ENCODE data around the gene KSR2.
"Not testable (repeated sequence)": the region's sequence is repeated elsewhere in the genome, so short reads cannot be mapped to it uniquely, and the experiment has no call there.

KSR2 gene

DNA sequence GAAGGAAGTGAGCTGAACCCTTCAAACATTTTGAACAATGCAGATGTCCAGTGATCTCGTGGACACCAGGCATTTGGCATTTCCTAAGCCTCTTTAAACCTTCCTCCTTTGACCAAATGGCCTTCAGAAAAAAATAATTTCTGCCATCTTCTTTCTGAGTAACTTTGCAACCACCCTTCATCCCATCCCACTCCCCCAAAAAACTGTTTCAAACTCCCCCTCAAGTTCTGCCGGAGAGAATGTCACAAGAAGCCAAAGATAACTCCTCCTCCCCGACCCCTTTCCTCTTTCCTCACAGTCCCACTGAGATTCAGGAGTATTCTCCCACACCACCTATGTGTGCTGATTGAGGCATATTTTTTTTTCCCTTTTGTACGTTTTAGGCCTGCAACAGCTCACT lies 1.7 kb downstream of the KSR2 start:
- DNase-seq, result no peak

DNA sequence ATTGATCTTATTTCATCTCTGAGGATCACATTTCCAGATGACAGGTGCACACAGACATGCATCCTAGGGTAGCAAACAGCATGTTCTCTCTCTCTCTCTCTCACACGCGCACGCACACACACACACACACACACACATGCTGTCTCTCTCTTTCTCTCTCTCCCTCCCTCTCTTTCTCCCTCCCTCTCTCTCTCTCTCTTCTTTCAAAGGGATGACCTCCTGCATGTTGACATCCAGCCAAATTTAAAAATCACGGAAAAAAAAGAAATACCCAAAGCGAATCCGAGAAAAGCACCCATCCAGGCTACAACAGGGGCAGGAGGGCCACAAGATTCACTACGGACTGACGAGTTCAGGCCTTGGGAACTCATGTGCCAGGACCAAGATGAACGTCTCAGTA lies 2.3 kb downstream of the KSR2 start:
- DNase-seq, result peak; percentile 56

DNA sequence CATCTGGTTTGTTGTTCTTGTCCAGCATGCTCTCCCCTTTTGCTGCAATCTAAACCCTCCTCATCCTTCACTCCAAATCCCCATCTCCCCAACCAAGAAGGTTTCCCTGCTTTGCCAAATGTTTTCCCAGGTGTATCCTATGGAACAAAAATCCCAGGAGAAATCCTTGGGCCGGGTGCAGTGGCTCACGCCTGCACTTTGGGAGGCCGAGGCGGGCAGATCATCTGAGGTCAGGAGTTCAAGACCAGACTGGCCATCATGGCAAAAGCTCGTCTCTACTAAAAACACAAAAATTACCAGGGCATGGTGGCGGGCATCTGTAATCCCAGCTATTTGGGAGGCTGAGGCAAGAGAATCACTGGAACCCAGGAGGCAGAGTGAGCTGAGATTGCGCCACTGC lies 5.0 kb downstream of the KSR2 start:
- no peak for DNase-seq

DNA sequence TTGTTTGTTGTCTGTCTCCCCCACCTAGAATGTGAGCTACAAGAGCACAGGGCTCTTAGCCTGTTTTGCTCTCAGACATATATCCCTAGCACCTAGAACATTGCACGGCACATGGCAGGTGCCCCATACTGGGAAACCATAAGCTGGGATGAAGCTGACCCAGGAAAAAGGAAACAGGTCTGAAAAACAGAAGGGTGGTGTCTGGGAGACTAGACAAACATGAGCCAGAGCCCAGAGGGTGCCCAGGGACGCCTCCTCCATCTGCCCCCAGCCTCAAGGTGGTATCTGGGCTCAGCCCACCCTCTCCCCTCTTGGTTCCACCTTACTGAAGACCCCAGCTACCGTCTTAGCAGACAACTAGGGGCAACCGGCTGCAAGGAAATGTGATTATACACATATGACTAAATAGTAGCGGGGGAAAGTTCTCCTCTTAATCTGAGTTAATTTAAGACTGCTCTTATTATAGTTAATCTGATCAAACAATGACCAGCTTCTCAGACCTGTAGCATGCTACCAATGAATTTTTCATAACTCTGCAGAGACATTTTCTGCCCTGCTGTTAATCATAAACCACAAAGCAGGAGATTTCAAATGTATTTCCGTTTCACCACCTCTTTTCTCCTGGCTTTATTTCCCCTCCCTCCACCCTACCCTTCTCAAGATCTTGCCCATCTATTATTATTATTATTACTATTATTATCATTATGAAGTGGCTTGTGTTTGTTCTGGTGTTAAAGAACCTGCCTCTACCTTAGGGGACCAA lies 31.9 kb downstream of the KSR2 start:
- no peak for DNase-seq

DNA sequence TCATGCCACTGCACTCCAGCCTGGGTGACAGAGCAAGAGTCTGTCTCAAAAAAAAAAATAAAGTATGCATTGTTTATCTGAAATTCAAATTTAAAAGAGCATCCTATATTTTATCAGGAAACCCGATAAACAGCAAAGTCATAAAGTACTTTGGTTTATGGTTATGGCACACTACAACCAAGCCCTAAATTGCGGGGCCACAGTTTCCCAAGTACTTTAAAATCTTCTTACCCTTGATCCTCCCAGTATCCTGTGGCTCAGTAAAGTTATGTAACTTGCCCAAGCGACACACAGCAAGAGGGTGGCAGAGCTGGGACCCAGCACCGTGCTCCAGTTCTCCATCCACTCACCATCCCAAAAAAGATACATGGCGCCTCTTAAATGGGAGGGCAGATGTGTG lies 35.2 kb downstream of the KSR2 start:
- no peak for DNase-seq

DNA sequence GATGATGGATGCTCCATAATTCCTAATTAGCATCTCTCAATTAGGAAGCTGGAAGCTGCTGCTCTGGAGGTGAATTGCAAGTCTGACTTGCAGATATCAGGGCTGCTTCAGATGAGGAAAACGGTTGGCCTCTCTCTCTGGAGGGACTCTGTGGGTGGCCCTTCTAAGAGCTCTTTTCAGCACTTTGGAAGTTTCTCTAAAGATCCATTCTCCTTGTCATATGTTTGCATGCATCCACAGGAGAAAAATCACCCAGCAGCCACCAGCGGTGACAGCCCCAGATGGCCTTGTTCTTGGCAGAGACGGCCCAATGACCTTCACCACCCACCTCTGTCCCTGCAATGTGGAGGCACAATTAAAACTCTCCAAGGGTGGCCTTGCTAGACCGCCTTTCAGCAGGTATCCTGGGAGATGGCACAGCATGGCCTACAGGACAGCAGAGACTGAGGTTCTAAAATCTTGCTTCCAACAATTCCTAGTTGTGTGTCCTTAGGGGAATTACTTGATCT lies 42.3 kb downstream of the KSR2 start:
- no peak for DNase-seq

DNA sequence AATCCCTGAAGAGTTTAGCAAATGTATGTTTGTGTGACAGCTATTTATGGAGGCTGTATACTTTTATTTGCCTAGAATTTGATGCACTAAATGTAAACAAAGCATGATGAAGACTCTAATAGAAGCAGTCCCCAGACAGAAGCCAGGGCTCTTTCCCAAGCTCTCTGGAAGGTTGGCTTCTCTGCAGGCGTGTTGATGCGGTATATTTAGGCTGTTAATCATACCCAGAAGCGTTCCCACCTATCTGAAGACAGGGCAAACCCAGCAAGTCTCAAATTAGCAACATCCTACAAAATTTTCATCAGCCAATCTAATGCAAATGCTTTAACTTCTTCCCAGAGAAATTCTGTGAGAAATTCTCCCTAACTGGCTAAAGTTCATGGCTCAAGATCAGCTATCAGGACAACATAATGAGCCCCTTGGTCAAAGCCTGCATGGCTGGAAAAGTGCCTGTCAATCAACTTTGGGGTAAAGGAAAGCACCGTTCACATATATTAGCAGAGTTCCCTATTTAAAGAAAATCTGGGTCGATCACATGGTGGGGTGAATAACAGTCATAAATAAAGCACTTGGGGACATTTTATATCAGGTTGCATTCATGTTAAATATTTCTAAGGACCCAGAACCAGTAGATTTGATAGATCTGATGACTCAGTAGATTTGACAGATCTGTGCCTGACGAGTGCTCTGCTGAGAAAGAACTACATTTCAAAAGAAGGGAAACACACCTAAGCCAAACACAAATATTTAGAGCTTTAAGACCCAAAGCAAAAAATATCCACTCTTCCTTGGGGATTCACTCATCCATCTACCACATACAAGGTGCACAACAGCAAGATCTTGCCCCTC lies 46.6 kb downstream of the KSR2 start:
- DNase-seq, result no peak

DNA sequence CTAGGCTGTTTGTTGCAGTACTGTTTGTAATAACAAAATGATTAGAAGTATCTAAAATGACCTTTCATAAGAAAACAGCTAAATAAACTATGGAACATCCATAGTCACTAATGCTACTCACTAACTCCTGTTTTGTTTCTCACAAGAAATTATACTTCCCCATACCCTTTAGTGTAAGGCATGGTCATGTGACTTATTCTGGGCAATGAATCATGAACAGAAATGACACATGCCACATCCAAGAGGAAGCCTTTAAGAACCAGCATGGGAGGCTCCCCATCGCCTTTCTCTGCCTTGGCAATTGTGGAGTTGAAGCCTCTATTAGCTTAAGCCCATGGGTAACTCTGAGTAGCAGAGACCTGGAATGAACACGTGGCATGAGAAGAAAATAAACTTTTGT lies 49.3 kb downstream of the KSR2 start:
- no peak for DNase-seq

DNA sequence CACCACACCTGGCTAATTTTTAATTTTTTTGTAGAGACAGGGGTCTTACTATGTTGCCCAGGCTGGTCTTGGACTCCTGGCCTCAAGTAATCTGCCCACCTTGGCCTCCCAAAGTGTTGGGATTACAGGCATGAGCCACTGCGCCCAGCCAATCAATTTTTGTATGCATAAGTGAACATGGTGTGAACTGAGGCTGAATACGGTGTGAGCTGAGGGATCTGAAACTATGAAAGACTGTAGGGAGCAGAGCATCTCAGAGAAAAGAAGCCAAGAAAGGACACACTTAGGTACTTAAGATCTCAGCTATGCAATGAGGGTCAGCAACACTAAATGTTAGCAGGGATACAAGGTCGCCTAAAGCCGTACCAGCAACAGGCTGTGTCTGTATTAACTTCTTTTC lies 54.1 kb downstream of the KSR2 start:
- no peak for DNase-seq

DNA sequence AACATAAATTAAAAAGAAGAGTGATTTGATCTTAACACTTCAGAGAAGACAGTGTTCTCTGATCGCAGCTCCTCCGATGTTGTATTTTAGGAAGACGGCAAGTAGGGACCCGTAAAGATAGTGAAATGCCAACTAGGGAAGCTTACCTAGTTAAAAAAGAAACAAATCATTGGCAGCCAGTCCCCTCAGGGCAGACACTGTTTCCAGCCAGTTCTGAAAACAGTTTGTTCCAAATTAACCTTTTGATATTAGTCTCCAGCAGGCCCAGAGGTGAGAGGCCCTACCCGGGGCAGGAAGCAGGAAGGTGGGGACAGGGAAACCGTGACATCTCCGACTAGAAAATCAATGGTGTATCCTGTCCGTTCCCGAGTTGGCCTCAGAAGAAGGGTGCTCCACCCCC lies 56.0 kb downstream of the KSR2 start:
- no peak for DNase-seq

DNA sequence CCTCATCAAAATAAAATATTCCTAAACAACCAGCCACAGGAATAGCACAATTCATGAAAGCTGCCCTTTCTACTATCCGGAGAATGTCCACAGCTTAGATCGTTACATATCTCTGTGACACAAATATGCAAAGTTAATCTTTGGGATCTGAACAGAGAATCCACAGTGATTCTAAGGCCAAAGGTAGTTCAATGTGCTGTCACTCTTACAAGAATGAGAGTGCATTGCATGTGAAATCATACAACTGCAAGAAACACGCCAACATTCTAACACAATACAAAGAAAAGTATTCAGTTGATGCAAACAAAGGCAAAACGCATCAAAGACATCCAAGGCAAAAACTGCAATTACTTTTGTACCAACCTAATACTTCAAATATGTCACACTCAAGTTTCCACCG lies 60.4 kb downstream of the KSR2 start:
- DNase-seq, result no peak

DNA sequence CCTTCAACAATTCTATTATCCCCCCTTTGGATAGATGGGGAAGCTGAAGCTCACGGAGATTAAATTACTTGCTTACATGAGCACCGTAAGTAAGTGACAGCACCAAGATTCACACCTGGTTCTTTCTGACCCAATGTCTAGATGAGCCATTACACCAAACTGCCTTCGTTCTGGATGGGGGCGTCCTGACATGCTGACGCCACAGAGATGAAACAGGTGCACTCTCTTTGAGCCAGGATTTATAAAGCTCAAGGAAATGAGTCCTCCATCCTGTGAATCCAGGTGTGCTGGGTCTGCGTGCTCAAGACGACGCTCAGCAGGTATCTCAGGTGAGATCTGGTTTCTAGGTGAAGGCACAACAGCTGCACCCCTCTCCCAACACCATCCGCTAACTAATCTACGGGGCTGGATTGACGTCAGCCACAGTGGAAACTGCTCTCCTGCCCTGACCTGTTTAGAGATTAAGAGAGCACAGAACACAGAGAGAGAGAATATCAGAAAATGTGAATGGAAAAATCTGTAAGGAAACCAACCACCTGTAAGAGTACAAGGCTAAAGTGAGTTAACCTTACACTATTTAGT lies 61.6 kb downstream of the KSR2 start:
- DNase-seq, result no peak

DNA sequence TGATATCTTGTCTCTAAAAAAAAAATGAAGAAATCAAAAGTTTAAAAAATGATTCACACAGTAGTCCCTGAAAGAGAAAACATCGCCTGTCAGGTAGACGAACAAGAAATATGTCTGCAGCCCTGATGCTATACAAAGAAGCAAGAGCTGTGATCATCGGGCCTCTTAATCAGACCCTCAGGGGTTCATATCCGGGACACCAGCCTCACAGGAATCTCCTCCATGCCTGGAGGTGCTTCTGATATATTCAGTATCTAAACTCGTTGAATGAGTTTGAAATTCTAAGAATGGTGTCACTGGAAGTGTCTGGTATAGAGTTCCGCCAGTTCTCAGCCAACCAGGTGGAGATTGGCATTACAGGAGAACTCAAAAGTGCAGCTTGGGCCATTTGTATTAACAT lies 64.7 kb downstream of the KSR2 start:
- DNase-seq, result no peak

DNA sequence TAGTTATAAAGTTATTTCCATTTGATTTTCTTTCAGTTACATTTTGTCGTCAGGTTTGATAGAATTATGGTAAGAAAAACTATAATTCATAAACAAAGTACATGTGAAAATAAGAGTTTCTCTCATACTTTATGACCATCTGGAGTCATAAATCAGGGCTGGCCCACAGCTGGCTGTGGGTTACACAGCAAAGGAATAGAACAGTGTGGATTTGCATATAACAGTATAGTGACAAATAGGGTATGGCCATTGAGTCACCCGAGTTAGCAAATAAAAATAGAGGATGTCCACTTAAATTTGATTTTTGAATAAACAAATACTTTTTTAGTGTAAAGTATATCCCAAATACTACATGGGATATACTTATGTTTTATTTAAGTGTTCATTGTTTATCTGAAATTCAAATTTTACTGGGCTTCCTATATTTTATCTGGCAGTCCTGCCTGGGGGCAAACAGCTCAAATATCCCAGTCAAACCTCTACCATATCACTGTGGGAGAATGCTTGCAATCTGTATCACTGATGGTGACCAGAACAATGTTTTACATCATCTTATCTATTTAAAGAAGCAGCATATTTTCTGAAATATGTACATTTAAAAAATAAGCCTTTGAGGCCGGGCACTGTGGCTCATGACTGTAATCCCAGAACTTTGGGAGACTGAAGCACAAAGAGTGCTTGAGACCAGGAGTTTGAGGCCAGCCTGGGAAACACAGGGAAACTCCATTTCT lies 65.5 kb downstream of the KSR2 start:
- no peak for DNase-seq

DNA sequence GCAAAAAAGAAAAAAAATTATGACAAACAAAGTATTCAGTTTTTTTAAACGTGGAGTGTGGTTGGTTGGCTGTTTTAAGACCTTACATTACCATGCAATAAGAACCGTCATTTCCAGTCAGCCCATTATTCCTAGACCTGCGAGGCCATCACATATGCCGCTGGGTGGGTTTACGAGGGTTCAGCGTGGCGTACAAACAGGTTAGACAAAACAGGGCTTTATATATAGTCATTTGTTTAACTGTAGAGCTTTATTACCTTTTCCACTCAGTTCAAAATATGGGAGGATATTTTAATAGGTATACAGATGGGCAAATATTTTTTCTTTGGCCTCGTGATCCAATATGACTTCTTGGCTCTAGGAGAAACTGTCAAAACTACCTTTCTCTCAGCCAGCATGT lies 67.2 kb downstream of the KSR2 start:
- DNase-seq, result no peak

DNA sequence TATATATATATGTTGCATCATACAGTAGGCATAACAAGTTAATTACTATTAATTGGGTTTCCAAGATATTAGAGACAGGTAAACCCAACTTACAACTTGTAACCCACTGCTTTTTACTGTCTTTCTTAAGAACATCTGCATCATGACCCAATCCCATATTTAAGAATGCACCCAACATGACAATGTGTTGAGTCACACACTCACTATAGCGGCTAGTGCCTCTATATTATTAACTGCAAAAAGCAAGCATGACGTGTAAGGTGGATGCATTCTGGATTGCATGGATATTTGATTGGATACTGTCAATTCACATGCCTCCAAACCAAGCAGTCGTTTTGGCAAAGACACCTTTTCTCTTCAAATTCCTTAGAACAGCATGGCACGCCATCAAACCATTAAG lies 68.2 kb downstream of the KSR2 start:
- DNase-seq, result no peak

DNA sequence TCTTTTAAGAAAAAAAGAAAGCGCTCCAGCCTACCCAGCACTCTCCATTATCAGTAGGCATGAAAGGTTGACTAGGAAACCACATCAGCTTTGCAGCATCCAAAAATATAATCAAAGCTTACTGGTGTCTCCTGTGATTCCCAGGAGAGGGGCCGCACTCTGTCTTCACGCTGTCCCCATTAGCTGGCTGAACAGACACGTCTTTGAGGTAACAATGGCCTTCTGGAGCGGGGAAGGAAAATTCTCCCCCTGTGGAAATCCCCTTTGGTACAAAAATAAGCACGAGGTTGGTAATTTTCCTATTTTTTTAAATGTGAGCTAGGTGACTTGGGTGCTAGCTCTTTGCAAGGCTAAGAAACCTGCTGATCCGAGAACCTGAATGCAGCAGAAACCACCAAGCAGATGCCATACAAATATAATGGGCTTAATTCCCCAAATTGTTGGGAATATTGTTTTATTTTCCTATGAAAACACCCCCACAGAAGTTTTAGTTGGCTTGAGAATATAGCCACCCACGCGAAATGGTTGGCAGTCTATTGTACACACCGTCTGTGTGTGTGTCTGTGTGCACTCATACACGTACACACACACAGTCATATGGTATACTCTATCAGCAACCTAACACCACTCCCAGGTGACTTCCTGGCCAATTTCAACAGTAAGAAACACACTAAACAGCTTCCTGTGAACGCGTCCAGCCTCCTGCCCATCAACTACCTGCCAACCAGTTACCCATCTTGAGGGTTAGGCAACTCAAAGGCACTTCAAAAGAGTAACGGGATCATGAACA lies 71.2 kb downstream of the KSR2 start:
- DNase-seq, result no peak

DNA sequence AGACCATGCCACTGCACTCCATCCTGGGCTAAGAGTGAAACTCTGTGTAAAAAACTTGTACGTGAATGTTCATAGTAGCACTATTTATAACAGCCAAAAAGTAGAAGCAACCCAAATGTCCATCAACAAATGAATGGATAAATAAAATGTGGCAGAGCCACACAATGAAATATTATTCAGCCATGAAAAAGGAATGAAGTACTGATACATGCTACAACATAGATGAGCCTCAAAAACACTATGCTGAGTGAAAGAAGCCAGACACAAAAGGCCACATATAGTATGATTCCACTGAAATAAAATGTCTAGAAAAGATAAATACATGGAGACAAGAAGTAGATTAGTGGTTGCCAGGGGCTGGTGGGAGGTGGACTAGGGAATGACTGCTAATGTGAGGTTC lies 72.8 kb downstream of the KSR2 start:
- DNase-seq, result no peak

DNA sequence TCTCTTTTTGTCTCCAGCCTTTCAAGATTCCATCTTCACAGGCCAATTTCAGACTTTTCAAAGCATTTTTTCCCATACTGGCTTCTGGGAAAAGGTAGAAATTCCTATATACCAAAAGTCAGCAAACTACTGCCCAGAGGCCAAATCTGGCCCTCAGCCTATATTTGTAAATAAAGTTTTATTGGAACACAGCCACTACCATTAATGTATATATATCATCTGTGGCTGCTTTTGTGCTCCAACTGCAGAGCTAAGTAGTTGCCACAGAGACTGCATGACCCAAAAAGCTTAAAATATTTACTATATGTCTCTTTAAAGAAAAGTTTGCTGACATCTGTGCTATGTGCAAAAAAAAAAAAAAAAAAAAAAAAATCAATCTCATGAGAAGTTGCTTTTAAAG lies 76.3 kb downstream of the KSR2 start:
- no peak for DNase-seq

DNA sequence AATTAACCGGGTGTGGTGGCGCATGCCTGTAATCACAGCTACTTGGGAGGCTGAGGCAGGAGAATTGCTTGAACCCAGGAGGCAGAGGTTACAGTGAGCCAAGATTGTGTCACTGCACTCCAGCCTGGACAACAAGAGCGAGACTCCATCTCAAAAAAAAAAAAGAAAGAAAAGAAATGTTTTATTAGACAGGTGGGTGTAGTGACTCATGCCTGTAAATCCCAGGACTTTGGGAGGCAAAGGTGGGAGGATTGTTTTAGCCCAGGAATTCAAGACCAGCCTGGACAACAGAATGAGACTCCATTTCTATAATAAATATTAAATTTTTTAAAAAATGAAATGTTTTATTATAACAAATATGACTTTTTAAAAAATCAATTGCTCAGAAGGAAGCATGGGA lies 77.5 kb downstream of the KSR2 start:
- not testable (repeated sequence) for DNase-seq

DNA sequence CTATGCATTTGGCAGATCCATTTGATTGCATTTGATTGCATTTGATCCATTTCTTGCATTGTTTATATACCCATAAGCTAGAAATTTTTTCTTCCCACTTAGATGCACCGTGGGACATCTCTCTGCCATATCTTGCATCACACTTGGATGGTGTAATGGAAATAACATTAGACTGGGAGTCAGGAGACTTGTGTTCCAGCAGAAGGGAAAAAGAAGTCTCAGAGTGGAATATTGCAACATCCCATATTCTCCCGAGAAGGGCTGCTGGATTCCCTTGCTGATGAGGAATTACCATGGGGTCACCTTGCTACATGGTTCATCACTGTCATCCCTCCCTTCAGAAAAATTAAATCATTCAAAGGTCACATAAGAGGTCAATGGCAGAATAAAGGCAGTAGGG lies 78.1 kb downstream of the KSR2 start:
- DNase-seq, result no peak

DNA sequence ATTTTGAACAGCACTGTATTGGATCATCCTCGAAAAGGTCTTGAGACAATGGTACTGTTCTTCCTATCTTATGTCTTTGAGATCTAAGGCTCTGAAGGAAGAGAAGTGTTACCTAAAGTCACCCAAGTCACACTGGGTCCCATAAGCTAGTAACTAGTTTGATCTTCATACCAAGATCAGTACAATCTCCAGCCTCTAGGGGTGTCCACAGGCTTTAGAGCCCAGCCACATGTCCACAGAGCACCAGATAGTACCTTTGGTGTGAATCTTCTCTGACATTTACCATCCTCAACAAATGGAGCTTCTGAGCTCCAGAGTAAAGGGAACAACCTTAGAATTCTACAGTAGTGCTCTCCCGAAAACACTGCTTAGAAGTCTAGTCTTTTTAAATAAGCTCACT lies 78.7 kb downstream of the KSR2 start:
- DNase-seq, result no peak
